ENCODE data around the gene HRG.

HRG gene

DNA sequence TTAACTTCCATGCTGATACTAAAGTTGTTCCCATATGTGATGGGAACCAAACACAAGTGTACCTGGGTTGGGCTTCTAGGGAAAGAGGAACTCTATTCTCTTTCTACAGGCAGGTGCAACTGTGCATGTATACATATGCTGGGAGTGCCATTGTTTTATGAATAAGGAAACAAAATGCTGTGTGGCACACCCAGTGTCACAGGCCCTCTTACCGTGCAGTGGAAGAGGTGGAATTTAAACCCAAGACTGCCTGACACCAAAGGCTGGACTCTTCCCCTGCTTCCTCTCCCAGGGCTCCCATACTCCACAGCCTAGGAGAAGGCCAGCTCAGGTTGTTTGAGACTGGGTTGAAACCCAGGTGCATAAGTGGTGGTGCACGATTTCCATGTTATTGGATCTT is 27.6 kb upstream of the HRG start:
- DNase-seq = no peak

DNA sequence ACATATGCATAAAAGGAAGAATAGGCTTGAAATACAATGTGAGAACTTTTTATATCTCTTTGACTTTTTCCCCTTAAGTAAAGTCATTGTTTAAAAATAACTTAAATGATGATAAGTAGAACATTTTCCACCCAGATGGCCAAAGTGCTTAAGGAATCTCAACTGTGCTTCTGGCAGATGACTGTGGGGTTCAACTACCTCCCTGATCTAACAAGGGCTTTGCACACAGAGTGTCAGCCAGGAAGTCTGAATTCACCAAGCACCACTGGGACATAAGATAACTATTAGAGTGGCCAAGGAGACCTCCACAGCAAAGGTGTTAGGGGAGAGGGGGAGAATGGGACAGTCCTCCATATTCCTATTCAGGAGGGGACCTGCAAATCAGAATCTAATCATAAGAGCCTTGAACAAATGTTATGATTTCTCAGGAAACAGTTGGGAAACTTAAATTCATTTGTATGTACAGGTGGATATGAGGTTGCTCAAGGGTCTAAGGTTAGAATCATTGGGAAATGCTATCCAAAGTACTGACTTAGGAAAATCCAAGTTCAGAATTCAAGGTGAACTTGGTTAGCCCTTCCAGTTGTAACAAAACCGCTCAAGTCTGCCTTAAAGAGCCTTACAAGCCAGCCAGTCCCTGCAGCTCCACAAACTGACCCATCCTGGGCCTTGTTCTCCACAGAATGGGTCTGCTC is 25.9 kb upstream of the HRG start, which contains the start of gene FETUB:
FETUB (plus strand) TSS at position 622 of the 695 bp plus-strand sequence; CDS start at position 684, 62 bp downstream.
- DNase-seq = no peak

DNA sequence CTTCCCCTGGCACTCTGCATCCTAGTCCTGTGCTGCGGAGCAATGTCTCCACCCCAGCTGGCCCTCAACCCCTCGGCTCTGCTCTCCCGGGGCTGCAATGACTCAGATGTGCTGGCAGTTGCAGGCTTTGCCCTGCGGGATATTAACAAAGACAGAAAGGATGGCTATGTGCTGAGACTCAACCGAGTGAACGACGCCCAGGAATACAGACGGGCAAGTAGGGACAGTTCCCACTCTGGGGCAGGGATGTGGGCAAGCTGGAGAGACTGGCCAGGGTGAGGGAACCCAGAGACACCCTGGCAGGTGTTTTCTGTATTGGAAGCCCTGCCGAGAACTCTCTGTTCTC is 25.4 kb upstream of the HRG start:
- no peak for DNase-seq

DNA sequence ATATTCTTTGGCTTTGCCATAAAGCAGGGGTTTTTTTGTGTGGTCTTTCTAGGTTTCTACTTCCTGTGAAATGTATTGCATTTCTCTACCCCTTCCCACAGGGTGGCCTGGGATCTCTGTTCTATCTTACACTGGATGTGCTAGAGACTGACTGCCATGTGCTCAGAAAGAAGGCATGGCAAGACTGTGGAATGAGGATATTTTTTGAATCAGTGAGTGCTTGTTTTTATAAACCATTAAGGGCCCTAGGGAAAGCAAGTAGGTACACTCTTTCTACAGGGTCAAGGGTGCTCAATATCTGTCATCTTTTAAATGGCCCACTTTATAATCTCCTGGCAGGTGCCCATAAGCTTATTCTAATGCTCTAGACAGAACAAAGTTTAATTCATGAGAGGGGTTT is 24.9 kb upstream of the HRG start:
- no peak for DNase-seq

DNA sequence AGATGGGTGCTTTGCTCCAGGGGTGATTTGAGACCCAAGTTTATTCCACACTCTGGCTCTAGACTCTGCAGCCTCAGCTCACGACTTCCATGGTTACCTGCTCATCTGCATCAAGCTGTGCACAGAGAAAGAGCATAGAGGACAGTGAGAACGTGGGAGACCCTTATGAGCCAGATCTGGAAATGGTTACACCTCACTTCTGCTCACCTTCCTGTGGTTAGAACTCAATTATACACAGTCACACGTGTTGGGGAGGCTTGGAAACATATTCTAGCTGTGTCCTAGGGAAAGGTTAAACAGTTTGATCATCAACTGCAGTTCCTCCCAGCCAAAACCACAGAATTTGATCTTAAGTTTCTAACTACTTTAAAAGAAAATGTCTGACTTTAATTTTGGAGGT is 23.8 kb upstream of the HRG start:
- no peak for DNase-seq

DNA sequence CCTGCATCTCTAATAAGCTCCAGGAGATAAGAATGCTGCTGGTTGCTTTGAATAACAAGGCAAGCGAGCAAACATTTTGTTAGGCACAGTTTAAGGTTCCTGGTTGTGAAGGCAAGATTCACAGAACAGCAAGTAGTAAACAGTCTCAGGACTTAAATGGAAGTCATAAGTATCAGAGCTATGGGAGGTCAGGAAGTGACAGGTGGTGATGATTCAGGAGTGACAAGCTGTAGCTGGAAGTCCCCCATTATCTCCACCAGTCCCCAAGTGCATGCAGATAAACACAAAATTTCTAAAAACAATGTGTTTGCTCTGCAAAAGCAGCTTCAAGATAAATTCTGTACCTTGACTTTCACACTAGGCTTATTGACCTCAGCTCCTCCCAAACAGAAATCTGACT is 22.3 kb upstream of the HRG start:
- DNase-seq = no peak

DNA sequence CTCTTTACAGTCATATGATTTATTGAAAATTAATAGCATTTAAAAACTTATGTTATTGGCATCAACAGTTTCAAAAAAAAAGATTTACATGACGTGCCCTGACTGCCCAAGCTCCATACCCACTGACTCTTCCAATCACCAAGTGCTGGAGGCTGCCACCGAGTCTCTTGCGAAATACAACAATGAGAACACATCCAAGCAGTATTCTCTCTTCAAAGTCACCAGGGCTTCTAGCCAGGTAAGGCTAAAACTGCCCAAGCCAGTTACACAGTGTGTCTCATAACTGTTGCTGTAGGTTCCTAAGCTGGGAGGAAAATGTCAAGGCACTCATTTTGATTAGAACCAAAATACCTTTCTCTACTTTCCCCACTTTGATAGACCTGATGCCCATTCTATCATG is 21.1 kb upstream of the HRG start:
- no peak for DNase-seq

DNA sequence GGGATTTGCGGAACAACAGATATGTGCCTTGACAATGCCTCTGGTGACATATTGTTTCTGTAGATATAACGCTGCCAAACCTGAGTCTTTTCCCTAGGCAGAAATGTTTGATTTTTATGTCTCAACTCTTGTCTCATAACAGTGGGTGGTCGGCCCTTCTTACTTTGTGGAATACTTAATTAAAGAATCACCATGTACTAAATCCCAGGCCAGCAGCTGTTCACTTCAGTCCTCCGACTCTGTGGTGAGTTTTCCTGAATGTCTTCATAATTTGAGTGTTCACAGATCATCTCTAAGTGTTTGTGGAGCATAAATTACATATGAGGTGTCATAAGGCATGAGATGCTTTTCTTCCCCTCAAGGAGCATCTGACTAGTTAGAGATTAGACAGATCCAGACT is 19.7 kb upstream of the HRG start:
- no peak for DNase-seq

DNA sequence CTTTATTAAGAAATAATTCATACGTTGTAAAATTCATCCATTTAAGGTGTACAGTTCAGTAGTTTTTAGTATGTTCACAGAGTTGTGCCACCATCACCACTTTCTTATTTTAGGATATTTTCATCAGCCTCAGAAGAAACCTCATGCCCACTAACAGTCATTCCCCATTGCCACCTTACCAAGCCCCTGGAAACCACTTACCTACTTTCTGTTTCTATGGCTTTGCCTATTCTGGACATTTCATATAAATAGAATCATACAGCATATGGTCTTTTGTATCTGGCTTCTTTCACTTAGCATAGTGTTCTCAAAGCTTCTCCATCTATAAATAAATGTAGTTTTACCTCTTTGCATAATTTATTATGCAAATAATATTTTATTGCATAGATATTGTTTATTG is 19.0 kb upstream of the HRG start:
- no peak for DNase-seq

DNA sequence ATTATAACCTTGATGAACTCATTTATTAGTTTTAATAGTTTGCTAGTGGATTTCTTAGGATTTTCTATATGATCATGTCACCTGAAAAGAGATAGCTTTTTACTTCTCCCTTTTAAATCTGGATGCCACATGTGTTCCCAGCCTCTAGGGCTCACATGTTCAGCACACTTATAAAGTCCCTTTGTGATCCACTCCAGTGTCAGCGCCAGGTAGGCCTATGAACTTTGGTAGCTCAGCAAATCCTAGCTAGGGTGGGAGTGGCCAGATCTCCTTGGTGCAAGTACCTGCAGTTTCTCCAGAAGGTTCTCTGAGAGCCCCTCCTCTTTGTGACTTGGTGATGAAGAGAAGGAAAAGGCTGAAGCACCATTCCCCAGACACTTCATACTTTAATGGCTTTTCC is 17.0 kb upstream of the HRG start:
- no peak for DNase-seq

DNA sequence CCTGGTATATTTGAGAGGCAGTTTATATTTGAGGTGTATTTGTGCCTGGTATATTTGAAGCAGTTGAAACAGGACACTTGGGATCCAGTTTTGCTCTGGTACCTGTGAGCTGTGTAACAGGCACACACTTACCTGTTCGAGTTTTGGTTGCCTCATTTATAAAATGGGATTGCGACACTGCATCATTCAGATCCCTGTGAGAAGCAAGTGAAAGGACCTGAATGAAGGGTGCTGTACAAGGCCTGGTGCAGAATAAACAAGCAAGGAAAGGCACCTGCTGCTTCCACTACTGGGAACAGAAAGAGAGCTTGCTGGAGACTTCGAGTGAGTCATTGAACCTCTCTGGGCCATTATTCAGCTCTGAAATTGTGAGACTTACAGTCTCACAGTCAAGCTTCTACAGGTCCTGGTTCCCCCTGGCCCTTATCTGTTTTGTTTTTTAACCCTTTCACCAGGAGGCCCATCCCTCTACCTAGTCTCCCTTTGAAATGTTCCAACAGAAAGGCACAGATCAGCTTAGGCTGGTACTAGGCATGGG is 14.1 kb upstream of the HRG start:
- DNase-seq = no peak

DNA sequence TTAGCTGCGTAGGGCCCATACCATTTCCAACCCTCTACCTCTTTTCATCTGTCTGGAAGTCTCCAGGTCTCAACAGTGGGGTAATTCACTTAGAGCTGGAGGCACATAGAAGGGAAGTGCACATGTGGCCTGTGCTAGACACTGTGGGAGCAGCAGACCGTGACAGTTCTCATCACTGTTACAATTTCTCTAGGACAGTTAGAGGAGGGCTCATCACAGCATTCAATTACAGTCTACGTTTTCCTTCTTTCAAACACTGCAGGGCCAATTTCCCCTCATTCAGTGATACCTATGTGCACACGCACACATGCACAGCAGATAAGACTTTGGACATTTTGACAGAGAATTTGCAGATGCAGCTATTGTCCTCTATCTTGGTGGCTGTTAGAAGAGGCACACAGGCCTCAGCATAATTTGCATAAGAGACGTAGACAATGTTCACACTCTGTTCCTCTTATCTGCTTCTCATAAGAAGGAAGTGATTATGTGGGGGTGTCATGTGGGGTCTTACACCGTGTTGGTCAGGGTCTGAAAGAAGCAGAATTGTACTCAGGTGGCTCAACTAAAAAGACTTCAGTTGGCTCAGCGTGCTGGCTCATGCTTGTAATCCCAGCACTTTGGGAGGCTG is 12.6 kb upstream of the HRG start:
- no peak for DNase-seq

DNA sequence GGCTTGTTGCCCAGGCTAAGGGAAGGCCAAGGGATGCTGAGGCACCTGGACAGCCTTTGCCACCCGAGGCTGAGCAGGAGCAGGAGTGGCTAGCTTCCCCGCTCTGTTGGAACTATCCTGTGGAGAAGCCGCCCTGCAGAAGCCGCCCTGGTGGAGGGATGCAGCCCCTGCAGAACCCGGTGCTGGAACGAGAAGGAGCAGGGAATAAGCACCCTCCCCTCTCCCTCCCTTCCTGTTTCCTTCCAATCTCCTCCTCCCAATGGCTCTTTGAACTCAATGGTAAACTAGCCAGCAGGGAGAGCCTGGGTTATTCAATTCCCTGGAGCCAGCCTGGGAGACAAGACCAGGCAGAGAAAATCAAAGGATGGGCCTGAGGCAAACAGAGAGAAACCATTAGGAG is 11.8 kb upstream of the HRG start:
- DNase-seq = no peak

DNA sequence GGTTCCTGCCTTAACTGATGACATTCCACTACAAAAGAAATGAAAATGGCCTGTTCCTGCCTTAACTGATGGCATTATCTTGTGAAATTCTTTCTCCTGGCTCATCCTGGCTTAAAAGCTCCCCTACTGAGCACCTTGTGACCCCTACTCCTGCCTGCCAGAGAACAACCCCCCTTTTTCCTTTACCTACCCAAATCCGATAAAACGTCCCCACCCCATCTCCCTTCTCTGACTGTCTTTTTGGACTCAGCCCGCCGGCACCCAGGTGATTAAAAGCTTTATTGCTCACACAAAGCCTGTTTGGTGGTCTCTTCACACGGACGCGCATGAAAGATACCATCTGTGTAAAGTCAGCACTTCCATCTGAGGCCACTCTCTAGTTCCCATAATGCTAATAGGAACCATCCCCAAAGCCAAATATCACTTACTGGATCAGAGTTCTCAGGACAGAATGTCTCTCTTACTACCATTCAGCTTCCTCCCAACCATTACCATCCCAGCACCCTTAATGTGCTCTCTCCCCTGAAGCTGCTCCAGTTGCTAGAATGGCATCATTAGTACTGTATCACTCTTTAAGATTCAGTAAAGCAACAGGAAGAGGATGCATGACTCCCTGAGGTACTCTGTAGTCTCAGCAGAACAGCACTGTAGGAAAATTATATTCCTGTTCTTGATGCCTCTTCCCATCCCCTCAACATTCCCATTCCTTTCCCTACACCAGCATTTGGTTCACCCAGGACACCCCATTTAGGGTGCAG is 2.3 kb upstream of the HRG start:
- no peak for DNase-seq

DNA sequence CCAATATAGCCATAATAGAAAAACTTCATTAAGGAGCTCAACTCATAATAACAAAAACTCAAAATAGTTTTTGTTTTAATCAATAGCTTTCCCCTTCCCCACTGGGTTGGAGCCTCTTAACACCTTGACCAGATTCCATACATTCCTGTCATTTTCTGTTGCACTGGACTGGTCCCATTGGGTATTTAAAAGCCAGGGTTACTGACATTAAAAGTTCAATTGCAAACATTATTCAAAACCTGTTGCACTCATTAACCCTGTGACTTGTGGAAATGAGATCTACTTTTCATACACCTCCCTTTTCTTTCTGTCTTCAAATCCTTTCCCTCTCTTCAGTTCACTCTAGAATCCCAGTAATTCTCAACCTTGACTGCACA is 1.7 kb upstream of the HRG start:
- no peak for DNase-seq

DNA sequence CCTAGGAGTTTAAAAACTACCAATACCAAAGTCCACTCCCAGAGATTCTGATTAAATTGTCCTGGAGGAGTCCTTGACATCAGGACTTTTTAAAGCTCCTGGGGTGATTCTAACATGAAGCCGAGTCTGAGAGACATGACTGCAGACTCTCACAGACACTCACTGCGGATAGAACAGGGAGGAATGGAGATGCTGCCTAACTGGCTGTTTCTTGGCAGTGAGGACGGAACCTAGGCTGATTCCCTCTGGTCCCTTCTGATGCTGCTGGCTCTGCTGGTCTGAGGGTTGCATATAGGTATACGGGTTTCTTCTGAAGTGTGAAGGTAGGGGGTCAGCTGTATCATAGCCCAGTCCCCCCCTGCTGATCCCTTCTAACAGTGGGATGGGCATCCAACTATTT is 1.3 kb upstream of the HRG start:
- DNase-seq = no peak

DNA sequence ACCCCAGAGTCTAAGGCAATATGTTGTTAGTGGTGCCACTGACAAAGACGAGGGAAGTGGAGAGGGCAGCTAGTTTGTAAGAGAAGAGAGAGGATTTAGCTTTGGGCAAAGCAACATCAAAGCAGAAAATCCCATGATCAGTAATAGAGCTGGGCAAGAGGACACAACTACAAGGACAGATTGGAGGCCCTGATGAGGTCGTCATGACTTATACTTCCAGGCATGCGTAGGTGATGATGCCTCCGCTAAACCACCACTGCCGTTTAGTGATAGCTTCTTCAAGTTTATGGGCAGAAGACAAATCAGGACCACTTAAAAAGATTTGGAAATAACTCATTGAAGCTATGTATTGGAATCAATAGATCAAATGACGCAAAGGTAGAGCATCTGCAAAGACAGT is 2.6 kb downstream of the HRG start:
- no peak for DNase-seq

DNA sequence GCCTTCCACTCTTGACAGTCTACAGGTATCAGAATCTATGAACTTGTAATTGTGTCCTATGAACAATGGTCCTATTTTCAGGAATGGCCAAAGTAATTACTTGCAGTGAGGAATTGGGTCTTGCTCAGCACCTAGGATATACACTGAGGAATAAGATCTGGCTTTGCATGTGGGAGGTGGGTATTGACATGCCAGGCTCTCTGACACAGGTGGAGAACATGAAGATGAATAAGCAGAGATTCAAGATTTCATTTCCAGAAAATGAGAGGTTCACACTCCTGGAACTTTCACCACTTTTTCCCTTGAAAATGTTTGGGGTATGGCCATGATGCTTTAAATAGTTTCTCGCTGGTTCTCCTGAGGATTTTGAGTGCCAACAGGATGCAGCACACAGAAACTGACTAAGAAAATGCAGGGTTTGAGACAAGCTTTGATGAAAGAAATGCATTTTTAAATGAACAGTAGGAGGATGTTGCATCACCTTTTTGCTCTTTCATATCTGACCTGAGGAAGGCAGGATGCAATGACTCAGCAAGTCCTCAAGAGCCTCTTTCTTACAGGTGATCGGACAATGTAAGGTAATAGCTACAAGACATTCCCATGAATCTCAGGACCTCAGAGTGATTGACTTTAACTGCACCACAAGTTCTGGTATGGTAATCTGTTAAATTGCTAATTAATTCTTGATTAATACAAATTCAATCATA is 3.7 kb downstream of the HRG start:
- DNase-seq = no peak

DNA sequence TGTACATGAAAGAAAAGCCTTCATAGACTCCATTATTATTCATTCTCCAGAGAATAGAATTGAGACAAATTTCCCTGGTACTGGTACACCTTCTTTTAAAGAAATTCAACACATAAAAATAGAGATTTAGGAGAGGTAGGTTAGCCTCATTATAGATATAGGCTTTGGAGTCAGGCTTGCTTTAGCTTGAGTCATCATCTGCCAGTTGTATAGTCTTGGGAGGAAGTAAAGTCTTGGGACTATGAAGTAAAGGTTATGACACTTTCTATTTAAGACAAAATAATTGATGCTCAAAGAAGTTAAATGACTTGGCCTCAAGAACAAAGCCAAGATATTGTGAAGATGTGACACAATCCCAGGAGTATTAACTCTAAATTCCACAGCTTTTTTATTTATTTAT is 4.3 kb downstream of the HRG start:
- peak; percentile 19 to 44 for DNase-seq

DNA sequence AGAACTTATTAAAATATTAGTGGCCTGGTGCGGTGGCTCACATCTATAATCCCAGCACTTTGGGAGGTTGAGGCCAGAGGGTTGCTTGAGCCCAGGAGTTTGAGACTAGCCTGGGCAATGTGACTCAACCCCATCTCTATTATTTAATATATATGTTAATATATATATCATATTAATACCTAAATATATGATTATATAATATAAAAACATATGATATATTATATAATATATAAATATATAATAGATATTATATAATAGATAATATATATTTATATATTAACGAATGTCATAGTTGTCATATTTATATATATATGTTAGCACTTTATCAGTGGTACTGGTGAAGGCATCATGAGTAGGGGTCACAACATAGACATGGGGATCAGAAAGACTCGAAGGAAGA is 5.2 kb downstream of the HRG start:
- DNase-seq = no peak

DNA sequence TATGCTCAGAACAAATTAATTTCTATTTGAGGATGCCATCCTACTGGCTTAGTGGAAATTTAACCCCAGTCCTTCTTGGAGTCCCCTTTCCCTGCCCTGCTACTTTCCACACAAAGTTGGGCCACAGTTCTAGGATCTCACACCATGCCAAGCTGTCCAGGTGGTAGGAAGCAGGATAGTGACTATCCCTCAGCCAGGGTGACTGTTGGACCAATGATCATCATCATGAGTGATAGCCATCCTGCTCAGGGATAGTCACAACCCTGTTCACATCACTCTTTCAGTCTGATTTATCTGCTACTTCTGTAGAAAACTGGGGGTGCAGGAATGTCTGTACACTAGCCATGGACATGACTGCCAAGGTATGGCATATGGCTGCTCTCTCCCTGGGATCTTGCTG is 12.8 kb downstream of the HRG start:
- no peak for DNase-seq

DNA sequence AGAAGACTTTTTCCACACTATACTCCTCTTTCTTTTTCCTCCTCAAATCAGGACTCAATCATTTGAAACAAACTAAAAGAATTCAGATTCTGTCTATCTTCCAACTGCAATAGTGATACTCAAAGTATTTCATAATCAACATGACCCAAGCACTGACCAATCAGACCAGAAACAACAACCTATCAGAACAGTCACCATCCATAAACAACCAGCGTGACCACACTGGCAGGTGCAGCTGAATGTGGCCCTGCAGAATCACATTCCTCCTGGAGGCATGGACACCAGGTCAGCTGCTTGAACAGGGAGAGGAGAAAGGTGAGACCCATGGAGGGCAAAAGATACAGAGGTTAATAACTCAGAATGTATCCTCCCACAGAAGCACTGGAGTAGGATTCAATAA is 13.3 kb downstream of the HRG start:
- DNase-seq = no peak

DNA sequence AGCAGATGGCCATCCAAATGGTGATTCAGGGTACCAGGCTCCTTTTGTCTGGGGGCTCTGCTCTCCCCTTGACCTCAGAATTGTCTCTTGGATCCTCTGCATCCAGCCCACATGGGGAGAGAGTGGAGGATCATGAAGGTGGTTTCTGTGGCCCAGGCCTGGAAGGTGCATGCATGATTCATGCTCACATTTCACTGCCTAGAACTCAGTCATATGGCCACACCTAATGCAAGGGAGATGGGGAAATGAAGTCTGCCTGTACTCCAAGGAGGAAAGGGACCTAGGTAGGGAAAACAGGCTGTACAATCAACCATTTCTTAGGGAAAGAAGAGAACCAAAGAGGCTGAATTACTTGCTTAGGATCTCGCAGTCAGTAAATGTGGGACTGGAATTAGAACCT is 15.1 kb downstream of the HRG start:
- no peak for DNase-seq
